GM21515 (cell line): ENCODE results near the gene GPR143.

Source experiments
- ATAC-seq: cut with Tn5 transposase; IDR thresholded peaks from one replicate; pipeline ENCODE4 v1.9.1; 2021; ENCODE audit not compliant: unreplicated experiment

GPR143 gene

DNA sequence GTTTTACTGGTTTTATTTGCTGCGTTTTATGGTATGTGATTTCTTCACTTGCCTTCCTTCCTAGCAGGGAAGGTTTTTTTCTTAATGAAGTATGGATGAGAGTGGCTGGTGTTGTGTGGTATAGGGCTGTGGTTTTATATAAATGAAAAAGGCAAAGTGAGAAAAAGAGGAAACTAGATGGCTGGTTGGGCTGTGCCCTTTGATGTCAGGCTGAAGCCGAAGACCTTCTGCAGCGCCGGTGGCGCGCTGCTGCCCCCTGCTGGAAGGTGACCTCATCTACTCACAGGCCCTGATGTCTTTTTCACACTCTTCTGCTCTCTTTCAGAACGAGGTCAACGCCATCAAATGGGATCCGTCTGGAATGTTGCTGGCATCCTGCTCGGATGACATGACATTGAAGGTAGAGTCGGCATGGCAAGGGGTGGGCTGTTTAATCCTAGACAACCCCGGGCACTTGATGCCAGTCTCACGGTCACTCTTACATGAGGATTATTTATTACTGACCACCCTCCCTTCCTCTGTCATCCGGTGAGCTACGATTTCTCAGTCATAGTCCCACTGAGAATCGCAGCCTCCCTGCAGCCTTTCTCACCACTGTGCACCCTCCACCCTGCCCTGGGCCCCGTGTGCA, 56.6 kb downstream of the GPR143 start:
- ATAC-seq = peak; percentile 86

DNA sequence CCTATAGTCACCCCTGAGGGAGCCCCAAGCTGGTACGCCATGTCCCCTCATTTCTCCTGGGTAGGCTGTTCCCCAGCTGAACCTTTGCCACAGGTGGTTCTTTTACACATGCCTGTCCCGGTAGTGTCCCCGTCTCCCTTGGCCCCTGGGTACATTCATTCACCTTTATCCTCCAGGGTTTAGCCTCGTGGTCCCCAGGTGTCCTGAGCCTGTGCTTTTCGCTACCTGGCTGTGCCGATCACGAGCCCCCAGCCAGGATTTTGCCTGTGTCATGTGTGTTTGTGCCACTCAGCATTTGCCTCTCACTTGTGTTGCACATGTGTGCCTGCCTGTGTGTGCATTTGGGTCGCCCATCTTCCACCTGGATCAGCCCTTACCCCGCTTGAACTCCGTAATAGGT, 57.6 kb downstream of the GPR143 start:
- ATAC-seq = no peak

GRCh38 chrX:9707306-9708033, 58.2 kb downstream of the GPR143 start:
- no peak for ATAC-seq

GRCh38 chrX:9706421-9706820, 59.2 kb downstream of the GPR143 start:
- no peak for ATAC-seq

- ATAC-seq = no peak
Measured at GRCh38 chrX:9704876-9705465, 60.7 kb downstream of the GPR143 start.

DNA sequence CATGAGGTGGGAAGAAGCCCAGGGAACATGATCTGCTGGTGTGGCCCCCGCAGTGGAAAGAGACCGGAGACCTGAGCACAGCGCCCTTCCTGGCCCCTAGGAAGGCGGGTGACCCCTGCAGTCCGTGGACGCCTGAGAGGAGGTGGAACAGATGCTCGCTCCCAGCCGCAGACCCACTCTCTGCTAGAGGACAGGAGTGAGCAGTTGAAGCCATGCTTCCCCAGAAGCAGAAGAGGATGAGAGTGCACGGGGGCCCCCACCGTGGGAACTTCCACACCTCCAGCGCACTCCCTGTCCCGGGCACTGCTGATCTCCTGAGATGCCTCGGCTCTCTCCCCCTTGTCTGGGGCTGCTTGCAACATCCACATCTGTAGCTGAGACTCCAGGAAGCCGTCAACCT, 62.2 kb downstream of the GPR143 start:
- ATAC-seq = no peak

GRCh38 chrX:9701790-9702189, 63.9 kb downstream of the GPR143 start:
- ATAC-seq = no peak

DNA sequence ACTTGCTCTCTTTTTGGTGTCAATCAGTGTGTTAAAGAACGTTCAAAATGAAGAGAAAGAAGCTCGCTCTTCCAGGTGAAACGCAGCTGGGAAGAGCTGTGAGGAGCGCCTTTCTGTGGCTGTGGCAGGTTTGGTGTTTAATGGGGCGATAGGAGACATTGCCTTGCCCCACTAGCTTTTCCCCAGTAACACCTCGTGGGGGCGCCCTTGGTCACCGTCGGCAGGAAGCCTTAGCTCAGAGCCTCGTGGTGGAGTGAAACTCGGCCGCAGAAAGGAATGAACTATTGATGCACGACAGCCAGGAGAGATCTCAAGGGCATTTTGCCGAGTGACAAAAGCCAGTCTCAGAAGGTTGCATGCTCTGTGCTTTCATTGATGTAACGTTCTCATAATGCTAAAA, 65.1 kb downstream of the GPR143 start:
- no peak for ATAC-seq

GRCh38 chrX:9698576-9698975, 67.1 kb downstream of the GPR143 start:
- ATAC-seq = no peak

- ATAC-seq = no peak
Measured at GRCh38 chrX:9693307-9694001, 72.2 kb downstream of the GPR143 start.

- ATAC-seq = no peak
Measured at GRCh38 chrX:9690046-9690445, 75.6 kb downstream of the GPR143 start.

GRCh38 chrX:9688833-9689232, 76.8 kb downstream of the GPR143 start:
- ATAC-seq = no peak

DNA sequence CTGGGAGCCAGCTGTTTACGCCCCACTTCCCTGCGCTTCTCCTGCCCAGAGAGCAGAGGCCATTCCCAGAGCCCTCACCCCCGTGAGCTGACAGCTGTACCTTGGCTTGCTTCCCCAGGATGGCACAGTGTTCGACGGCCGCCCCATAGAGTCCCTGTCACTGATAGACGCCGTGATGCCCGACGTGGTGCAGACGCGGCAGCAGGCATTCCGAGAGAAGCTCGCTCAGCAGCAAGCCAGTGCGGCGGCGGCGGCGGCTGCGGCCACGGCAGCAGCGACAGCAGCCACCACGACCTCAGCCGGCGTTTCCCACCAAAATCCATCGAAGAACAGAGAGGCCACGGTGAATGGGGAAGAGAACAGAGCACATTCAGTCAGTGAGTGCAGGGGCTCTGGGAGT, 77.7 kb downstream of the GPR143 start:
- no peak for ATAC-seq

DNA sequence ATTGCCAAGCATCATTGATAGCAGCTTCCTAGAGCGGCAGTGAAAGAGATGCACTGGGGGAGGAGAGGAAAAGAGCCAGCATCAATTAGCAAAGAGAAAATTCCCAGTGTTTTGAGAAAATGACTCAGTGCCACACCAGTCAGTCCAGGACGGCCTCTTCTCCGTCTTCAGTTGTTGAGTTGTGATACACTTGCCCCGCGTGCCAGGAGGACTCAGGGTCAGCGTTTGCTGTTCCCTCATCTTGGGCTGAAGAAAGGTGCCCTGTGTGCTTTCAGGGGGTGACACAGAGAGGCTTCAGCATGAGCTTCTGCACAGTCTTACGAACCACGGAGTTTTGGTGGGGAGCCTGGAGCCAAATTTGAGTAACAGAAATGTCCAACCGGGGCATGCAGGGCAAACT, 82.3 kb downstream of the GPR143 start:
- no peak for ATAC-seq

DNA sequence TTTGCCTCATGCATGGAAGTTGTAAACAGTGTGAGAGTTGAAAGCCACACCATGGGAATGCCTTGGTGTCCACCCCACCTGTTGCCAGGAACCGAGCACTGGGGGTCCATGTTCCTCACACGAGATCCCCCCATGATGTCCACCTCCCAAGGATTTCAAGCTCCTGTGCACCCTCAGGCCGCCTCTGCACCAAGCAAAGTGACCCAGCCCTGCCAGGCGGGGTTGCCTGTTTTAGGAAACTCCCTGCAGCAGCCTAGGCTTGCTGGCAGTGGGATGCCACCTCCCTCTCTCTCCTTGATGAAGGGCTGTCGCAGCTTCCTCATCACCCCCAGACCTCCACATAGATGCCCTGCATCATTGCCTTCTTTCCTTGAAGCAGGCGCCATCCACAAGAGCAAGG, 82.8 kb downstream of the GPR143 start:
- no peak for ATAC-seq

DNA sequence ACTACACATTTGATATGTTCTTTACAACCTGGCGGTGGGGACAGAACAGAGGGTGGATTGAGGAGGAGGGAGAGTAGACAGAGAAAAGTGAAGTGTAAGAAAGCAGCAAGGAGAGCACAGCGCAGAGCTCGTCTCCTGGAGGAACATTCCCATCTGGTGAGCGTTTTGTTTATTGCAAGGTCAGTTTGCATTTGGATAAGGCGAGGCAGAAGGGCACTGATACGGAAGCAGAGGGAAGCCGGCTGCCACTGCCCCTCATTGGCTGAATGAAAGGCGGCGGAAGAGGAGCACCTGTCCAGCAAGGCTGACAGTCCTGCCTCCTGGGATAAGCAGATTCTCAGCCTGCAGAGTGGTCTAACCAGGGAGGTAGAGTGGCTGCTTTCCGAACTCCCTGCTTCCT, 83.2 kb downstream of the GPR143 start:
- ATAC-seq = no peak

DNA sequence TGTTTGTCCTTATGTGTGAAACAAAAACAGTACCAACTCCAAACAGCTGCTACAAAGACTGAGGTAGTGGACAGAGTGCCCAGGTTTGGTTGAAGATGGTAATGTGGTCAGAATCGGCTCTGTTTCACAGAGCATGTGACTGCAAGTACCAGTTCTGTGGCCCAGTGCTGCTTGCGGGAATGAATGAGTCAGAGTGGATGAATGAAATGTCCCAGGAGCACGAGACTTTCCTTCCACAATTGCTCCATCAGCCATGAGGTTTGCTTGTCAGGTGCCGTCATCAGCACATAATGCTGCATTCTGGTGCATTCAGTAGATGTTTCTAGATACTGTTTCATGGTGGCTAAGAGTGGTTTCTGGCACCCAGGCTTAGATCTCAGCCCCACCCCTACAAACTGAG, 84.2 kb downstream of the GPR143 start:
- no peak for ATAC-seq

GRCh38 chrX:9681011-9681410, 84.6 kb downstream of the GPR143 start:
- no peak for ATAC-seq

GRCh38 chrX:9678215-9678965, 87.3 kb downstream of the GPR143 start:
- no peak for ATAC-seq

DNA sequence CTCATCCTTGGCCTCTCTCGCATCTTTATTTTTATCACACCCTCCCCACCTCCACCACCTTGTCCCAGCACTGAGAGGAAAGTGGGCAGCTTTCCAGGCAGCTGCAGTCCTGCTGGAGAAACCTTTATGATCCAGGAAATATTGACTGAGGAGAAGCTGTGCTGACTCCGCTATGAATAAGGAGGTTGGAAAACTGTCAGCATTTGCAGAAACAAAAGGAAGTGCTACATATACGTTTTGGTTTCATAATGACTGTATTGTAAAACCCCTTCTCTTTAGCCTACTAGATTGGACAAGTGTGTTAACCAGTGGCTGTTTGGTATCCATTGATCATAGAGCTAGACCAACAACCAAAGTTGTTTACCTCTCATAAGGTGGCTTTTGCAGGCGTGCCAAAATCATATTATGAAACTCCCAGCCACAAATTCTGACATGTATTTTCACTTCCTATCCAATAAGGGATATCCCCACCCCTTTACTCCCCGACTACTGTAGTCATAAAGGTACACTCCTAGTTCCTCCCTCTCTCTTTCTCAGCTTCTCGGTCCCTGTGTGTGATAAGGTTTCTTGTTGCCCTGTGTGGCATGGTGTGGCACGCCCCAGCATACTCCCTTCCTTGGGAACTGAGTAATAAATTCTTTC, 88.4 kb downstream of the GPR143 start:
- ATAC-seq = peak; percentile 98

GRCh38 chrX:9676738-9677097, 88.9 kb downstream of the GPR143 start:
- ATAC-seq = peak; percentile 14
